ENCODE measurements around the gene DPYSL4. TPM values are rescaled to one million over a fixed set of nuclear protein-coding genes. Genes with fewer than 3 reads are reported as not detected.

DPYSL4 gene
- total RNA-seq, 1 experiment from 2014 or later, result 26.3 TPM

DNA sequence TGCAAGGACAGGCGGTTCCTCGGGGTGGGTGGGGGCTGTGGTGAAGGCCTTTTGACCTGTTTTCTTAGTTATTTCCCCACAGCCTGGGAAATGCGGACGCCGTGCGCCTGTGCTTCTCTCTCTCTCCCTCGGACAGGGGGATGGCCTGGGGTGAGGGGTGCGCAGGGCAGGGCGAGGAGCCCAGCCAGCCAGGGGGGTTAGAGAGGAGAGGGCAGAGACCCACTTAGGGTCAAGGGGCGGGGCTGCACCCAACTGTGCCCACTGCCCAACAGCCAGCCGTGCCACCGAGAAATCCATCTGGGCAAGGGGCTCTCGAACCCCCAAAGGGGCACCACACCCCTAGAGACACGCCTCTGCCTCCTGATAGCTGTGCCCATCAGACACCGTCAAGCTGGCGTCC, 53.8 kb downstream of the DPYSL4 start:
- H3K27me3 Mint-ChIP-seq (ENCODE audit: low read depth), result no peaks in the 10 kb centered on the region; the same call in 1 of the 2 replicates
- Histone ChIP-seq H3K4me2 (ENCODE audit: insufficient read depth, insufficient read length, low read length) (no peak overlapping the region), H3K79me1 (ENCODE audit: insufficient read depth, low read depth, low read length, poor library complexity, severe bottlenecking) (no peaks in the 10 kb centered on the region), H3K79me2 (ENCODE audit: insufficient read depth, low read length) (no peaks in the 10 kb centered on the region), H2BK5ac (ENCODE audit: insufficient read length, low read length) (no peak overlapping the region), H2BK12ac (ENCODE audit: insufficient read length, low read depth, low read length) (no peak overlapping the region), H3K4me1 (ENCODE audit: insufficient read depth, low read length) (no peaks in the 10 kb centered on the region), H2AK5ac (ENCODE audit: insufficient read length, low read length) (no peak overlapping the region), H3K9ac (ENCODE audit: extremely low read depth, insufficient read length, low read length) (no peak overlapping the region), H4K5ac (ENCODE audit: insufficient read length, low read depth, low read length) (no peak overlapping the region), H3K27me3 (ENCODE audit: insufficient read depth, low read length) (no peaks in the 10 kb centered on the region), H4K20me1 (ENCODE audit: control insufficient read depth, insufficient read depth, insufficient read length) (no peaks in the 10 kb centered on the region), H2BK15ac (ENCODE audit: low read depth, low read length) (no peak overlapping the region), H3K56ac (ENCODE audit: insufficient read length, low read depth, low read length) (no peak overlapping the region), H2BK120ac (ENCODE audit: low read depth, low read length, poor library complexity, severe bottlenecking) (no peak overlapping the region), H2AFZ (ENCODE audit: low read length) (no peak overlapping the region), H3K23ac (ENCODE audit: insufficient read length, low read depth, low read length) (no peak overlapping the region), H3K4ac (ENCODE audit: low read depth, low read length) (no peak overlapping the region), H3K18ac (ENCODE audit: insufficient read length, low read depth, low read length) (no peak overlapping the region), H3K27ac (ENCODE audit: insufficient read length, low read depth, low read length) (no peak overlapping the region), H3K9me3 (ENCODE audit: control insufficient read depth, low read depth, low read length) (no peaks in the 10 kb centered on the region), H4K91ac (ENCODE audit: insufficient read length, low read depth, low read length) (no peak overlapping the region), H3K23me2 (ENCODE audit: insufficient read length, low read depth, low read length, poor library complexity, severe bottlenecking) (no peaks in the 10 kb centered on the region), H2BK20ac (ENCODE audit: low read depth, low read length, poor library complexity, severe bottlenecking) (no peak overlapping the region), H3T11ph (ENCODE audit: low read length) (no peak overlapping the region), H3K14ac (ENCODE audit: insufficient read depth, low read length) (no peak overlapping the region), H4K8ac (replicated peaks; ENCODE audit: insufficient read length, low read depth, low read length) (no peak overlapping the region)
- H3K4me1 Mint-ChIP-seq, result peaks cover 10 to 25% of the 10 kb centered on the region in 2 experiments
- no peak overlapping the region for H3K4me3 Mint-ChIP-seq
- no peak overlapping the region for H3K27ac Mint-ChIP-seq
- H3K36me3 Mint-ChIP-seq (ENCODE audit: insufficient read depth in 1 of 3, low read depth in 3 of 3), result no peaks in the 10 kb centered on the region
- no peak for DNase-seq
- no peaks in the 10 kb centered on the region; a peak in 1 of 5 replicates for H3K9me3 Mint-ChIP-seq
- WGBS (ENCODE audit: extremely low coverage, insufficient read length, low lambda C conversion rate), result no CpG with 5 or more reads among the region's 16 CpGs
- TF ChIP-seq, protein P1, sequence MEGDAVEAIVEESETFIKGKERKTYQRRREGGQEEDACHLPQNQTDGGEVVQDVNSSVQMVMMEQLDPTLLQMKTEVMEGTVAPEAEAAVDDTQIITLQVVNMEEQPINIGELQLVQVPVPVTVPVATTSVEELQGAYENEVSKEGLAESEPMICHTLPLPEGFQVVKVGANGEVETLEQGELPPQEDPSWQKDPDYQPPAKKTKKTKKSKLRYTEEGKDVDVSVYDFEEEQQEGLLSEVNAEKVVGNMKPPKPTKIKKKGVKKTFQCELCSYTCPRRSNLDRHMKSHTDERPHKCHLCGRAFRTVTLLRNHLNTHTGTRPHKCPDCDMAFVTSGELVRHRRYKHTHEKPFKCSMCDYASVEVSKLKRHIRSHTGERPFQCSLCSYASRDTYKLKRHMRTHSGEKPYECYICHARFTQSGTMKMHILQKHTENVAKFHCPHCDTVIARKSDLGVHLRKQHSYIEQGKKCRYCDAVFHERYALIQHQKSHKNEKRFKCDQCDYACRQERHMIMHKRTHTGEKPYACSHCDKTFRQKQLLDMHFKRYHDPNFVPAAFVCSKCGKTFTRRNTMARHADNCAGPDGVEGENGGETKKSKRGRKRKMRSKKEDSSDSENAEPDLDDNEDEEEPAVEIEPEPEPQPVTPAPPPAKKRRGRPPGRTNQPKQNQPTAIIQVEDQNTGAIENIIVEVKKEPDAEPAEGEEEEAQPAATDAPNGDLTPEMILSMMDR (conservative IDR thresholded peaks at IDR 0.05), result no peak

Data from H9 (cell line).